Activated T-helper 1 cell treated with anti-CD3 and anti-CD28 coated beads, Interleukin-12 subunit alpha, Interleukin-12 subunit beta, Interleukin-2, Interleukin-4 antibody, amounts not matched to agents 30 ng/mL and 10 ng/mL and 1 ng/mL, durations not matched to agents 14 hours and 24 hours and 36 hours (primary cell): ENCODE results near the gene SNTG2. TPM values are rescaled to one million over a fixed set of nuclear protein-coding genes. Genes with fewer than 3 reads are reported as not detected.
A peak's percentile ranks its signal among the peaks of the same experiment; 100 is the strongest.

ENCODE experiments used
- DNase-seq: peaks from one replicate; pipeline ENCODE4 v3.0.0; 2021; ENCODE audit warnings: low spot score
- H3K27ac Mint-ChIP-seq: one replicate; pipeline ENCODE4 v1.8.0; 2021; ENCODE audit warnings: mild to moderate bottlenecking, mixed read lengths
- H3K27me3 Mint-ChIP-seq: one replicate; pipeline ENCODE4 v1.8.0; 2022; ENCODE audit warnings: mild to moderate bottlenecking, moderate library complexity, mixed read lengths; ENCODE audit not compliant: insufficient read depth
- H3K36me3 Mint-ChIP-seq: one replicate; pipeline ENCODE4 v1.8.0; 2021; ENCODE audit warnings: low read depth, mixed read lengths
- H3K4me1 Mint-ChIP-seq: one replicate; pipeline ENCODE4 v1.8.0; 2021; ENCODE audit warnings: low read depth, mixed read lengths
- H3K4me3 Mint-ChIP-seq: one replicate; pipeline ENCODE4 v1.8.0; 2021; ENCODE audit warnings: mild to moderate bottlenecking, moderate library complexity, mixed read lengths
- H3K9me3 Mint-ChIP-seq: one replicate; pipeline ENCODE4 v1.8.0; 2021; ENCODE audit warnings: mixed read lengths
- intact Hi-C: fragments of 100-400 bp; cut with micrococcal nuclease; formaldehyde crosslinking; loops from one replicate; pipeline ENCODE4 v1.15.1; 2024
- total RNA-seq: library from RNA; stranded (reverse); gene quantifications from 2 replicates; pipeline ENCODE4 v1.2.3, GENCODE V29; 2022

Gene SNTG2
- total RNA-seq, 1 donor from 2014 or later, result not detected

DNA sequence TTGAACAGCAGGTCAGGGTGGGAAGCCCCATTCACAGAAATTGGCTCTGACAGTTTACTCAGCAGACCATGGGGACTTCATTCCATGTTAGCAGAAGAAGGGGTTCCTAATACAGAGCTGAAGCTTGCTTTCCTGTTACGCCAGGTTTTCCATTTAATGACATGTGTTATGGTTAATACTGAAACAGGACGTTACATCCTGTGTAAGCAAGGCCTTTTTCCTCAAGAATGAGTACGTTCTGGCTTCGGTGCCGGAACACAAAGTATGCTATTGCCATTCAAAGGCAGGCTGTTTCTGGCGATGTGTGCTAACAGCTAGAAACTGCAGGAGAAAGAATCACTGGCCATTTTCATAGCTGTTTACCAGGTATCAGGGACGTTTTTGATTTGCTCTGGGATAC is 190.4 kb downstream of the SNTG2 start:
- Mint-ChIP-seq H3K27ac (no peak overlapping the region), H3K4me1 (peaks cover 13% of the 10 kb centered on the region), H3K36me3 (no peaks in the 10 kb centered on the region), H3K9me3 (peaks cover 6% of the 10 kb centered on the region), H3K27me3 (peaks cover 2% of the 10 kb centered on the region), H3K4me3 (no peak overlapping the region)
- no peak for DNase-seq
- intact Hi-C loops, result no loop called here

- H3K4me3 Mint-ChIP-seq, result no peak overlapping the region
- peaks cover 6% of the 10 kb centered on the region for H3K9me3 Mint-ChIP-seq
- no peak overlapping the region for H3K27ac Mint-ChIP-seq
- no peak for DNase-seq
- no peaks in the 10 kb centered on the region for H3K4me1 Mint-ChIP-seq
- no peaks in the 10 kb centered on the region for H3K36me3 Mint-ChIP-seq
- H3K27me3 Mint-ChIP-seq, result peaks cover 2% of the 10 kb centered on the region
- intact Hi-C loops, result no loop called here
These were observed 192.5 kb downstream of the SNTG2 start for GRCh38 chr2:1143129-1143528.

DNA sequence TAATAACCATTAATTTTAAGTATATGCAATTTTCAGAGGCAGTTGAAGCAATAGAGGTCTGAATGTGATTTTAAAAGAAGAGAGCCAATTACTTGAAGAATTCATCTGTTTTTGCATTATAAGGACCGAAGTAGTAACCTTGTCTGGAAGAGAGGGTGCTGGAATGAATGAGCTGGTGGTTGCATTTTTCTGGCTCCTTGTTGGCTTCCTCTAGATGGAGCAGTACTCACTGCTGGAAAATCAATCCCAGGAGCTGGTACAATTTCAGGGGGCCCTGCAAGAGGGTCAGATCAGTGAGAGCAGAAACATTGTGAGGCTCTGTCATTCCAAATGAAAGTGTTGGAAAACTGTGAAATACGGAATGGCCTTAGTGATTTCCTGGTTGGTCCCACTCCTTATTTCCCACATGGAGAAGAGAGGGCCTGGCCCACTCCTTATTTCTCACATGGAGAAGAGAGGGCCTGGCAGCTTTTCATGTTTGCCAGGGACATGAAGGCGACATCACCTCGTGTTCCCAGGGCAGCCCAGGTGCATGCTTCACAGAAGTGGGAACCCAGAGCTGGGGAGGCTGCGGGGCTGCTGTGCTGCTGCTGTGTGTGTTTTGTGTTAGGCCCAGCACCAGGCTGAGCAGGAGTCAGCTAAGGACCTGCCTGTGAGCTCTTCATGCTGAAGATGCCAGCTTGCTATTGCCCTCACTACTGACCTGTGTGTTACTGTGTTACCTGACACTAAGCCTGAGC is 197.4 kb downstream of the SNTG2 start:
- no peak overlapping the region for H3K27ac Mint-ChIP-seq
- no peaks in the 10 kb centered on the region for H3K4me1 Mint-ChIP-seq
- no peak overlapping the region for H3K4me3 Mint-ChIP-seq
- peaks cover 2% of the 10 kb centered on the region for H3K27me3 Mint-ChIP-seq
- peaks cover 6% of the 10 kb centered on the region for H3K9me3 Mint-ChIP-seq
- H3K36me3 Mint-ChIP-seq, result no peaks in the 10 kb centered on the region
- intact Hi-C loops, result no loop called here
- no peak for DNase-seq

DNA sequence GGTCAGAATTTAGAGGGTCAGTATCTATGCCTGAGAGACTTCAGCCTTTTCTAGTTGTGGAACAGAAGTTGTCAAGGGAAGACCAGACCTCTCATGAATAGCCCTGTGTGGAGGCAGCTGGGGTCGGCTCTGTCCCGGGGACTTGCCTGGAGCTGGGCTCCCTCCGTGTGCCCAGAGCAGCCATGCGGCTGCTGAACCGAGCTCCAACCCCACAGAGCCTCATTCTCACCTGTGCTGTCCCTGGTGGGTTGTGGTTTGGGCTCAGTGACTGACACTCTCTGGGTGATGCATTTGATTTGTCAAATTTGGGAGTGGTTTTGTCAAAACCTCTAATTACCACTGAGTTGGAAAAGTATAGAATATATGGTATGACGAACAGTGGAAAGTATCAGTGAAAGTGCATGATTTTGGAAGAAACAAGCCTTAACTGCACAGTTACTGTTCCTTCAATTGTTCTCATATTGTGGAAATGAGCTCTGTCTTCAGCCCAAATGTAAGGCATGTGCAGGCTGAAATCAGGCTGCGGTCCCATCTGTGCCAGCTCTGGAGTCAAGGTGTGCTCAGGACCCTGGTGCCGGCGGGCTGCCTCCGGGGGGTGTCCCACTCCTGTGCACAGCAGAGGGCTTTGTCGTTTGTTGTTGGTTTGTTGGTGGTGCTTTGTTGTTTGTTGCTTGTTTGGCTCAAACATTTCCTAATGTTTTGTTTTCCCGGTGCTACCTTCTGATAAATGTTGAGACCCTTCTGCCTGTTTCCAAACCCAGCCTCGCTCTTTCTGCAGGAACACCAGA is 200.3 kb downstream of the SNTG2 start:
- DNase-seq, result no peak
- Mint-ChIP-seq H3K36me3 (no peaks in the 10 kb centered on the region), H3K9me3 (no peaks in the 10 kb centered on the region), H3K4me3 (no peak overlapping the region), H3K4me1 (no peaks in the 10 kb centered on the region), H3K27me3 (no peaks in the 10 kb centered on the region), H3K27ac (no peak overlapping the region)
- intact Hi-C loops, result no loop called here

- Mint-ChIP-seq H3K36me3 (no peaks in the 10 kb centered on the region), H3K9me3 (no peaks in the 10 kb centered on the region)
- intact Hi-C loops, result no loop called here
These were observed 201.7 kb downstream of the SNTG2 start for GRCh38 chr2:1152375-1152774.

GRCh38 chr2:1153920-1154319 is 203.3 kb downstream of the SNTG2 start:
- intact Hi-C loops, result no loop called here
- Mint-ChIP-seq H3K4me3 (no peak overlapping the region), H3K4me1 (no peaks in the 10 kb centered on the region), H3K9me3 (no peaks in the 10 kb centered on the region), H3K27ac (no peak overlapping the region), H3K27me3 (no peaks in the 10 kb centered on the region), H3K36me3 (no peaks in the 10 kb centered on the region)
- DNase-seq, result no peak

More at GRCh38 chr2:1152375-1152774, 201.7 kb downstream of the SNTG2 start:
- no peak overlapping the region for H3K4me3 Mint-ChIP-seq
- H3K27ac Mint-ChIP-seq, result no peak overlapping the region
- no peaks in the 10 kb centered on the region for H3K4me1 Mint-ChIP-seq
- no peaks in the 10 kb centered on the region for H3K27me3 Mint-ChIP-seq
- no peak for DNase-seq

- intact Hi-C loops, result no loop called here
These were observed 204.3 kb downstream of the SNTG2 start for GRCh38 chr2:1154710-1155594.

DNA sequence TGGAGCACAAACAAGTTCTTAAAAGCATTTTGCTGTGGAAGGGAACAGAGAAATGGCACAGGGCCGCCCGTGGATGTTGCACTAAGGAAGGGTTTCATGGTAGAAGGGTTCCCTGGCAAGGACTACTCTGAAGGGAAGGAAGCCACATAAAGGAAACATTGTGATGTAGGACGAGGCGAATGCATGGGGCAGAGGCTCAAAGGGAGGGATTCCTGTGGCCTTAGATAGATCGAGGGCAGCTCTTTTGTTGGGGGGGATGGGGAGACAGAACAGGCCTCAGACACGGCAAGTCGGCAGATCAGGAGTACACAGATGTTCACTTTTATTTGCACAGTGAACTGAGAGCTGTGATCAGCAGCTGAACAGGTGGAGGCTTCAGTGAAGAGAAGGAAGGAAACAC is 205.4 kb downstream of the SNTG2 start:
- intact Hi-C loops, result no loop called here
- no peaks in the 10 kb centered on the region for H3K4me1 Mint-ChIP-seq
- DNase-seq, result no peak
- no peaks in the 10 kb centered on the region for H3K36me3 Mint-ChIP-seq
- no peaks in the 10 kb centered on the region for H3K9me3 Mint-ChIP-seq
- H3K27me3 Mint-ChIP-seq, result no peaks in the 10 kb centered on the region
- no peak overlapping the region for H3K27ac Mint-ChIP-seq
- no peak overlapping the region for H3K4me3 Mint-ChIP-seq

More at GRCh38 chr2:1154710-1155594, 204.3 kb downstream of the SNTG2 start:
- Mint-ChIP-seq H3K4me1 (no peaks in the 10 kb centered on the region), H3K27ac (no peak overlapping the region), H3K4me3 (no peak overlapping the region), H3K9me3 (no peaks in the 10 kb centered on the region), H3K27me3 (no peaks in the 10 kb centered on the region), H3K36me3 (no peaks in the 10 kb centered on the region)
- DNase-seq, result no peak

DNA sequence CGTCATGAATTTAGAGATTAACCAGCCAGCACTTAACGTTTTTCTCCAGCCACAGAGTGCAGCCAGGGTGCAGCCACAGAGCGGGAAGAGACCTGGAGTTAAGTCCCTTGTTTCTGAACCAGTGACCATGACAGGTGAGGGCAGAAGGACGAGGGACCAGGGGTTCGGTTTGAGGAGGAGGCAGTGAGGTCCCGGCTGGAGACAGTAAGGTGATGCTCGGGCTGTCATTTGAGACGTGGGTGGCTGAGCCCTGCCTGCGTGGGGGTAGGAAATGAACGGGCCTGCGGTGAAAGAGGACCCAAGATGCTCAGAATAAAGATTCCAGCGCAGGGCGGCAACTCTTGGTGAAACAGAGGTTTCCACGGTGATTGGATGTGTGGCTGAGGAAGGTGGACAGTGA is 205.9 kb downstream of the SNTG2 start:
- no peaks in the 10 kb centered on the region for H3K4me1 Mint-ChIP-seq
- H3K36me3 Mint-ChIP-seq, result no peaks in the 10 kb centered on the region
- DNase-seq, result no peak
- no peaks in the 10 kb centered on the region for H3K27me3 Mint-ChIP-seq
- no peak overlapping the region for H3K4me3 Mint-ChIP-seq
- no peaks in the 10 kb centered on the region for H3K9me3 Mint-ChIP-seq
- intact Hi-C loops, result no loop called here
- H3K27ac Mint-ChIP-seq, result no peak overlapping the region

DNA sequence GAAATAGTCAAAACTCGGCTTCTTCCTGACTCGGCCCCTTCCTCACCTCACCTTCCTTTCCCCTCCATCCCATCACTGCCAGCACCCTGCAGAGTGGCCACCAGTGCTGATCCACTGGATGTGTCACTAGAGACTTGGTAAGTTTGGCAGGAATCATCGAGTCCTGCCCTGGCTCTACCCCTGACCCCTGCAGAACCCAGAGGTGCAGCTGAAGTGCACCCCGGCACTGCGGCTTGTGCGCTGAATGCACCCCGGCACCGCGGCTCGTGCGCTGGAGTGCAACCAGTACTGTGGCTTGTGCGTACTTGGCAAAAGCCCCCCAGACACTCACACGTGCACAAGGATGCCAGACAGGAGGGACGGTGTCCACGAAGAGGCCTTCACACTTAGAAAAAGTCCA is 206.5 kb downstream of the SNTG2 start:
- Mint-ChIP-seq H3K9me3 (no peaks in the 10 kb centered on the region), H3K27me3 (no peaks in the 10 kb centered on the region), H3K4me1 (no peaks in the 10 kb centered on the region), H3K36me3 (no peaks in the 10 kb centered on the region), H3K4me3 (no peak overlapping the region), H3K27ac (no peak overlapping the region)
- intact Hi-C loops, result no loop called here
- DNase-seq, result no peak

DNA sequence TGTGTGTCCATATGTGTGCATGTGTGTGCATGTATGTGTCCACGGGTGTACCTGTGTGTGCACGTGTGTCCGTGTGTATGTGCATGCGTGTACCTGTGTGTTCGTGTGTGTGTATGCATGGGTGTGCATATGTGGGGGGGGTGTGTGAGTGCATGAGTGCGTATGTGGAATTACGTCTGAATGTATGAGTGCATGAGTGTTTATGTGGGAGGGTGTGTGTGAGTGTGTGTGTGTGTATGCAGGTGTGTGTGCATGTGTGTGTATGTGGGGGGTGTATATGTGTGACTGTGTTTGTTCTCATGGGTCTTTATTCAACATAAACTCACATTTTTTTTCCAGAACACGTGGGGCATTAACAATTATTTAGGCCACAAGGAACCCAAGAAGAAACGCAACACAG is 208.4 kb downstream of the SNTG2 start:
- no peak for DNase-seq
- peaks cover 17% of the 10 kb centered on the region for H3K9me3 Mint-ChIP-seq
- peaks cover 17% of the 10 kb centered on the region for H3K4me1 Mint-ChIP-seq
- peaks cover 3% of the 10 kb centered on the region for H3K36me3 Mint-ChIP-seq
- H3K4me3 Mint-ChIP-seq, result no peak overlapping the region
- intact Hi-C loops, result no loop called here
- no peak overlapping the region for H3K27ac Mint-ChIP-seq
- peaks cover 1% of the 10 kb centered on the region for H3K27me3 Mint-ChIP-seq

- Mint-ChIP-seq H3K4me3 (no peak overlapping the region), H3K27ac (peak overlapping the region; percentile 86), H3K9me3 (peaks cover 35% of the 10 kb centered on the region), H3K36me3 (peaks cover 3% of the 10 kb centered on the region), H3K4me1 (peaks cover 17% of the 10 kb centered on the region), H3K27me3 (peaks cover 1% of the 10 kb centered on the region)
- no peak for DNase-seq
- intact Hi-C loops, result no loop called here
These were observed 211.6 kb downstream of the SNTG2 start for GRCh38 chr2:1162246-1162645.
